ENCODE results near the gene MAPK9. TPM values are rescaled to one million over a fixed set of nuclear protein-coding genes. Genes with fewer than 3 reads are reported as not detected.

Gene MAPK9
- total RNA-seq, 1 donor from 2014 or later = 34.6 TPM

DNA sequence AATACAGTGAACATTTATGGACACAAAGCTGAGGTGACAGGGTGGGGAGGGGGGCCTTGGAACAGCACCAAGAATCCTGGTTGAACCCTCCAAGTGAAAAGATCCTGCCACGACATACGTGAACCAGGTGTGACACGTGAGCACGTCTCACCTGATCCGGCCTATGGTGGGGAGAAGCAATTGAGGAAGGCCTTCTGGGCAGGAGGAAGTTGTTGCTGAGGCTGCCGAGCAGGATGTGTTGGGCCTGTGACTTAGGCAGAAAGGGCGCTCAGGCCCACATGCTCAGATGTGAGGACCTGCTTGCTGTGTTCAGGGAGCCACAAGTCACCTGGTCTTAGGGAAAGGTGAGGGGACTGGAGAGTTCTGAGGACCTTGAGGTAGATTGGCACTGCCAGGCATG lies 2.5 kb upstream of the MAPK9 start:
- Mint-ChIP-seq H3K27me3 (ENCODE audit: low read depth) (no peaks in the 10 kb centered on the region), H3K4me3 (ENCODE audit: unreplicated experiment) (no peak overlapping the region), H3K36me3 (ENCODE audit: low read depth) (no peaks in the 10 kb centered on the region), H3K9me3 (ENCODE audit: low read depth) (no peaks in the 10 kb centered on the region), H3K27ac (ENCODE audit: unreplicated experiment) (no peak overlapping the region), H3K4me1 (ENCODE audit: low read depth) (peaks cover 24% of the 10 kb centered on the region)
- TF ChIP-seq, protein P1, sequence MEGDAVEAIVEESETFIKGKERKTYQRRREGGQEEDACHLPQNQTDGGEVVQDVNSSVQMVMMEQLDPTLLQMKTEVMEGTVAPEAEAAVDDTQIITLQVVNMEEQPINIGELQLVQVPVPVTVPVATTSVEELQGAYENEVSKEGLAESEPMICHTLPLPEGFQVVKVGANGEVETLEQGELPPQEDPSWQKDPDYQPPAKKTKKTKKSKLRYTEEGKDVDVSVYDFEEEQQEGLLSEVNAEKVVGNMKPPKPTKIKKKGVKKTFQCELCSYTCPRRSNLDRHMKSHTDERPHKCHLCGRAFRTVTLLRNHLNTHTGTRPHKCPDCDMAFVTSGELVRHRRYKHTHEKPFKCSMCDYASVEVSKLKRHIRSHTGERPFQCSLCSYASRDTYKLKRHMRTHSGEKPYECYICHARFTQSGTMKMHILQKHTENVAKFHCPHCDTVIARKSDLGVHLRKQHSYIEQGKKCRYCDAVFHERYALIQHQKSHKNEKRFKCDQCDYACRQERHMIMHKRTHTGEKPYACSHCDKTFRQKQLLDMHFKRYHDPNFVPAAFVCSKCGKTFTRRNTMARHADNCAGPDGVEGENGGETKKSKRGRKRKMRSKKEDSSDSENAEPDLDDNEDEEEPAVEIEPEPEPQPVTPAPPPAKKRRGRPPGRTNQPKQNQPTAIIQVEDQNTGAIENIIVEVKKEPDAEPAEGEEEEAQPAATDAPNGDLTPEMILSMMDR (IDR thresholded peaks at IDR 0.05) = no peak
- no peak for DNase-seq (ENCODE audit: low spot score)

DNA sequence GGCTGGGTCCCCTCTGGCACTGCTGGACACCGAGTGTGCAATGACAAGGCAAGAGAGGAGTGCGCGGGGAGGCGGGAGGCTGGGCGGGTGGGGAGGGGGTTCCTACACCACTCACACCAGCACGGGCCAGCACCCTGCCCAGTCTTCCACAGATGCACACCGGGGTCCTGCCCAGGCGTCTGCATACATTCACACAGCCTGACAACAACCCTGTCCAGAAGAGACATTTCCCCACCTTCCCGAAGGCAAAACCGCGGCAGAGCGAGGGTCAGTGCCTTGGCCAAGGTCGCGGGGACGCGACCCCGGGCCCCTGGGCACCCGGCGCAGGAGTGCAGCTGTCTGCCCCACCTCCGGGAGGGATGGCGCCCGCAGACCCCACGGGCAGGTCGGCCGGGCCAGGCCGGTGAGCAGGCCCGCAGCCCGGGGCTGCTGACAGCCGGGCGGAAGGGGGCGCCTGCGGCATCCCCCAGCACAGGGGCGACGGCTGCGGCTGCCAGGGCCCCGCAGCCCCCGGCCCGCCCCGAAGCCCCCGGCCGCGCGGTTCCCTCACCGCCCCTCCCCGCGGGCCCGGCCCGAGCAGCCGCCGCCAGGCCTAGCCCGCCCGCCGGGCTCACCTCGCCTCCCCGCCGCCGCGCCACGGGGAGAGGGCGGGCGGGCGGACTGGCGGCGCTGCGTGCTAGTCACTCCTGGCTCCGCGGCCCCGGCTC lies 496 bp downstream of the MAPK9 start:
- TF ChIP-seq, protein P1 (IDR thresholded peaks at IDR 0.05) = peak; percentile 60
- Mint-ChIP-seq H3K4me1 (ENCODE audit: low read depth) (peaks cover 26% of the 10 kb centered on the region), H3K36me3 (ENCODE audit: low read depth) (peaks cover 2% of the 10 kb centered on the region), H3K9me3 (ENCODE audit: low read depth) (no peaks in the 10 kb centered on the region), H3K27me3 (ENCODE audit: low read depth) (no peaks in the 10 kb centered on the region), H3K27ac (ENCODE audit: unreplicated experiment) (peak overlapping the region; percentile 79), H3K4me3 (ENCODE audit: unreplicated experiment) (peak overlapping the region; percentile 83)
- no peak for DNase-seq (ENCODE audit: low spot score)

DNA sequence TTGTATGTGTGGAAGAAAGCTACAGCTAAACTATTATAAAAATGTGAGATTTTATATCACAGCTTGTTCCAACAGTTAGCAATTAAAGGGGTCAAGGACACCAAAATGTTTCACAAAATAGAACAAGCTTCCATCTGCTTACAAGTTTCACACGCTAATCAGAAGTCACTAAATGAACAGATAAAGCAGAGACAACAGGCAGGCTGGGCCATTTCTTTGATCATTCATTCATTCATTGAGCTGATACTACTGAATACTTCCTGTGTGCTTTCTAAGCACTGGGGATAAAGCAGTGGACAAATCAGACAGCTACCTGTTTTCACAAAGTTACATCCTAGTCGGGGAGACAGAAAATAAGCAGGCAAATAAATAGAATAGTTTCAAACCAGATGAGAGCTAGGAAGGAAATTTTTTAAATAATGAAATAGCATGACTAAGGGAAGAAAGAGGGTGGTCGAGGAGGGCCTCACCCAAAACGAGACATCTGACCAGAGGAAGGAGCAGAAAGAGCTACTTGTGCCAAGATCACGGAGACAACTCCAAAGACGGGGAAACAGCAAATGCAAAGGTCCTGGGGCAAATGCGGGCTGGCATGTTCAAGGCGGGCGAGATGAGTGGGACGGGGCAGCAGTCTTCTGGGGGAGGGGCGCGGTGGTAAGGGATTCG lies 1.2 kb downstream of the MAPK9 start:
- no peaks in the 10 kb centered on the region for H3K9me3 Mint-ChIP-seq (ENCODE audit: low read depth)
- TF ChIP-seq, protein P1 (IDR thresholded peaks at IDR 0.05) = no peak
- H3K4me1 Mint-ChIP-seq (ENCODE audit: low read depth) = peaks cover 26% of the 10 kb centered on the region
- no peaks in the 10 kb centered on the region for H3K27me3 Mint-ChIP-seq (ENCODE audit: low read depth)
- peak overlapping the region; percentile 83 for H3K4me3 Mint-ChIP-seq (ENCODE audit: unreplicated experiment)
- DNase-seq (ENCODE audit: low spot score) = no peak
- peaks cover 2% of the 10 kb centered on the region for H3K36me3 Mint-ChIP-seq (ENCODE audit: low read depth)
- H3K27ac Mint-ChIP-seq (ENCODE audit: unreplicated experiment) = peak overlapping the region; percentile 79

DNA sequence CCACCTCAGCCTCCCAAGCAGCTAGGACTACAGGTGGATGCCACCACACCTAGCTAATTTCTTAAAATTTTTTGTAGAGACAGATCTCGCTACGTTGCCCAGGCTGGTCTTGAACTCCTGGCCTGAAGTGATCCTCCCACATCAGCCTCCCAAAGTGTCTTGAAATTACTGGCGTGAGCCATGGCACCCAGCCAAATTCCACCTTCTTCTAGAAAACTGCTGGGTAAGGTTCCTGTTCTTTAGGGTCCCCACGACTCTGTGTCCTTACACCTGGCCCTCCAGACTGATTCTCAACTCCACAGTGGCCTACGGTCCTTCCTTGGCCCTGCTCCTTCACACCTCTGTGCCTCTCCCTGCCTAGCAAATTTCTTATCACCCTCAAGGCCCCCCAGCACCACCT lies 1.9 kb downstream of the MAPK9 start:
- TF ChIP-seq, protein P1 (IDR thresholded peaks at IDR 0.05) = no peak
- Mint-ChIP-seq H3K4me3 (ENCODE audit: unreplicated experiment) (no peak overlapping the region), H3K4me1 (ENCODE audit: low read depth) (peaks cover 26% of the 10 kb centered on the region), H3K27ac (ENCODE audit: unreplicated experiment) (no peak overlapping the region), H3K27me3 (ENCODE audit: low read depth) (no peaks in the 10 kb centered on the region), H3K9me3 (ENCODE audit: low read depth) (no peaks in the 10 kb centered on the region), H3K36me3 (ENCODE audit: low read depth) (peaks cover 5% of the 10 kb centered on the region)
- no peak for DNase-seq (ENCODE audit: low spot score)

DNA sequence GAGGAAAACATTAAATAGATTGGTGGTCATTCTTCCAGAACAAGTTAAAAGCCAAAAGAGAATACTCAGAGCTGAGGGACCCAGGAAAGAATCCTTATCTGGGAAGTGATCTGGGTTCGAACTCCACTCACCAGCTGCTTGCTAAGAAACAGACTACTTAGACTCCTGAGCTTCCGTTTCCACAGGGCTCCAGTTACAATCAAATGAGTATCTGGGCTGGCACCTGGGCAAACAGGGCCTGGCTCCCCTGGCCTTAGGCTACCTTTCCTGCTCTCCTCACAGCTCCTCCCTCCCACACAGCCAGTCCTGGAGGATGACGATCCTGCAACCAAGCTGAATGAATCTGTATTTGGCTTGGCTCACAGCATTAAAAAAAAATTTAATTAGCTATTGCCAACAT lies 2.5 kb downstream of the MAPK9 start:
- no peak for DNase-seq (ENCODE audit: low spot score)
- Mint-ChIP-seq H3K4me3 (ENCODE audit: unreplicated experiment) (no peak overlapping the region), H3K27me3 (ENCODE audit: low read depth) (no peaks in the 10 kb centered on the region), H3K4me1 (ENCODE audit: low read depth) (peaks cover 26% of the 10 kb centered on the region), H3K27ac (ENCODE audit: unreplicated experiment) (no peak overlapping the region), H3K9me3 (ENCODE audit: low read depth) (no peaks in the 10 kb centered on the region), H3K36me3 (ENCODE audit: low read depth) (peaks cover 5% of the 10 kb centered on the region)
- TF ChIP-seq, protein P1 (IDR thresholded peaks at IDR 0.05) = no peak
